Measurements from ENCODE around the gene NFIB. TPM values are rescaled to one million over a fixed set of nuclear protein-coding genes. Genes with fewer than 3 reads are reported as not detected.

NFIB gene
- total RNA-seq, 1 experiment from 2014 or later: 14.3 TPM

DNA sequence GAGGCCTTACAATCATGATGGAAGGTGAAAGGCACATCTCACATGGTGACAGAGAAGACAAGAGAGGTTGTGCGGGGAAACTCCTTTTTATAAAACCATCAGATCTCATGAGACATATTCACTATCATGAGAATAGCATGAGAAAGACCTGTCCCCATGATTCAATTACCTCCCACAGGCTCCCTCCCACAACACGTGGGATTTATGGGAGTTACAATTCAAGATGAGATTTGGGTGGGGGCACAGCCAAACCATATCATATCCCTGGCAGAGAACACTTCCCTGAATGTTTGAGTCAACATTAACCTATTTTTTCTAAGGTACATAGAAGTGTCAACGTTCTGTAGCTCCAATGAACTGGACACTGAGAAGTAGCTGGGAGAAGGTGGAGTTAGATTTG, 280.9 kb downstream of the NFIB start:
- no peaks in the 10 kb centered on the region for H3K27me3 Mint-ChIP-seq (ENCODE audit: low read depth)
- Histone ChIP-seq H2BK15ac (ENCODE audit: low read depth, low read length) (no peak overlapping the region), H3K23ac (ENCODE audit: insufficient read length, low read depth, low read length) (no peak overlapping the region), H3K27ac (ENCODE audit: insufficient read length, low read depth, low read length) (no peak overlapping the region), H3K27me3 (ENCODE audit: insufficient read depth, low read length) (no peaks in the 10 kb centered on the region), H3T11ph (ENCODE audit: low read length) (no peak overlapping the region), H4K8ac (replicated peaks; ENCODE audit: insufficient read length, low read depth, low read length) (no peak overlapping the region), H3K4me1 (ENCODE audit: insufficient read depth, low read length) (no peaks in the 10 kb centered on the region), H3K18ac (ENCODE audit: insufficient read length, low read depth, low read length) (no peak overlapping the region), H2BK12ac (ENCODE audit: insufficient read length, low read depth, low read length) (no peak overlapping the region), H3K79me2 (ENCODE audit: insufficient read depth, low read length) (no peaks in the 10 kb centered on the region), H3K4me2 (ENCODE audit: insufficient read depth, insufficient read length, low read length) (no peak overlapping the region), H3K56ac (ENCODE audit: insufficient read length, low read depth, low read length) (no peak overlapping the region), H2BK20ac (ENCODE audit: low read depth, low read length, poor library complexity, severe bottlenecking) (no peak overlapping the region), H3K9me3 (ENCODE audit: control insufficient read depth, low read depth, low read length) (no peaks in the 10 kb centered on the region), H3K14ac (ENCODE audit: insufficient read depth, low read length) (no peak overlapping the region), H2BK120ac (ENCODE audit: low read depth, low read length, poor library complexity, severe bottlenecking) (no peak overlapping the region), H2AFZ (ENCODE audit: low read length) (no peak overlapping the region), H4K20me1 (ENCODE audit: control insufficient read depth, insufficient read depth, insufficient read length) (no peaks in the 10 kb centered on the region), H4K5ac (ENCODE audit: insufficient read length, low read depth, low read length) (no peak overlapping the region), H2BK5ac (ENCODE audit: insufficient read length, low read length) (no peak overlapping the region), H3K23me2 (ENCODE audit: insufficient read length, low read depth, low read length, poor library complexity, severe bottlenecking) (no peaks in the 10 kb centered on the region), H2AK5ac (ENCODE audit: insufficient read length, low read length) (no peak overlapping the region), H4K91ac (ENCODE audit: insufficient read length, low read depth, low read length) (no peak overlapping the region), H3K79me1 (ENCODE audit: insufficient read depth, low read depth, low read length, poor library complexity, severe bottlenecking) (no peaks in the 10 kb centered on the region), H3K4ac (ENCODE audit: low read depth, low read length) (no peak overlapping the region), H3K9ac (ENCODE audit: extremely low read depth, insufficient read length, low read length) (no peak overlapping the region)
- no peak overlapping the region for H3K4me3 Mint-ChIP-seq
- no peak overlapping the region for H3K27ac Mint-ChIP-seq
- TF ChIP-seq, protein P1, sequence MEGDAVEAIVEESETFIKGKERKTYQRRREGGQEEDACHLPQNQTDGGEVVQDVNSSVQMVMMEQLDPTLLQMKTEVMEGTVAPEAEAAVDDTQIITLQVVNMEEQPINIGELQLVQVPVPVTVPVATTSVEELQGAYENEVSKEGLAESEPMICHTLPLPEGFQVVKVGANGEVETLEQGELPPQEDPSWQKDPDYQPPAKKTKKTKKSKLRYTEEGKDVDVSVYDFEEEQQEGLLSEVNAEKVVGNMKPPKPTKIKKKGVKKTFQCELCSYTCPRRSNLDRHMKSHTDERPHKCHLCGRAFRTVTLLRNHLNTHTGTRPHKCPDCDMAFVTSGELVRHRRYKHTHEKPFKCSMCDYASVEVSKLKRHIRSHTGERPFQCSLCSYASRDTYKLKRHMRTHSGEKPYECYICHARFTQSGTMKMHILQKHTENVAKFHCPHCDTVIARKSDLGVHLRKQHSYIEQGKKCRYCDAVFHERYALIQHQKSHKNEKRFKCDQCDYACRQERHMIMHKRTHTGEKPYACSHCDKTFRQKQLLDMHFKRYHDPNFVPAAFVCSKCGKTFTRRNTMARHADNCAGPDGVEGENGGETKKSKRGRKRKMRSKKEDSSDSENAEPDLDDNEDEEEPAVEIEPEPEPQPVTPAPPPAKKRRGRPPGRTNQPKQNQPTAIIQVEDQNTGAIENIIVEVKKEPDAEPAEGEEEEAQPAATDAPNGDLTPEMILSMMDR (conservative IDR thresholded peaks at IDR 0.05): no peak
- H3K4me1 Mint-ChIP-seq: peaks cover 5 to 12% of the 10 kb centered on the region in 2 experiments
- WGBS (ENCODE audit: extremely low coverage, insufficient read length, low lambda C conversion rate): no CpG with 5 or more reads among the region's 3 CpGs
- no peaks in the 10 kb centered on the region for H3K9me3 Mint-ChIP-seq
- no peak for DNase-seq
- H3K36me3 Mint-ChIP-seq (ENCODE audit: insufficient read depth in 1 of 3, low read depth in 3 of 3): no peaks in the 10 kb centered on the region

Data from H9 (cell line).